GM03348 (cell line): Measurements from ENCODE around the gene CMIP.
A peak's percentile ranks its signal among the peaks of the same experiment; 100 is the strongest.

Experiments
- DNase-seq: peaks from one replicate; pipeline ENCODE4 v3.0.0; 2012; ENCODE audit warnings: low spot score

Gene CMIP

GRCh38 chr16:81624760-81625543 lies 180.3 kb downstream of the CMIP start:
- DNase-seq, result peak; percentile 54

- peak; percentile 71 for DNase-seq
Measured at GRCh38 chr16:81625544-81626153, 181.0 kb downstream of the CMIP start.

- DNase-seq, result no peak
Measured at GRCh38 chr16:81626181-81626674, 181.6 kb downstream of the CMIP start.

DNA sequence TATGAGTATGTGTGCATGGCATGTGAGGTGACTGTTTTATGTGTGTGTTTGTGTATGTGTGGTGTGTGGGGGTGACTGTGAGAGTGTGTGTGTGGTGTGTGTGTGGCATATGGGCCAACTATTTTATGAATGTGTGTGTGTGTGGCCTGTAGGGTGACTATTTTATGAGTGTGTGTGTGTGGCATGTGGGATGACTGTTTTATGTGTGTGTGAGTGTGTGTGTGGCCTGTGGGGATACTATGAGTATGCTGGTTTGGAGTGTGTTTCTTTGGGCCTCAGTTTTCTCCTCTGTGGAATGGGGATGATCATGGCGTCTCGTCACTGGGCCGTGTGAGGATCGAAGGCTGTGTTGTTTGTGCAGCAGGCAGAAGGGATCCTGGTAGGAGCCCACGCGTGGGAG lies 182.4 kb downstream of the CMIP start:
- DNase-seq, result no peak

DNA sequence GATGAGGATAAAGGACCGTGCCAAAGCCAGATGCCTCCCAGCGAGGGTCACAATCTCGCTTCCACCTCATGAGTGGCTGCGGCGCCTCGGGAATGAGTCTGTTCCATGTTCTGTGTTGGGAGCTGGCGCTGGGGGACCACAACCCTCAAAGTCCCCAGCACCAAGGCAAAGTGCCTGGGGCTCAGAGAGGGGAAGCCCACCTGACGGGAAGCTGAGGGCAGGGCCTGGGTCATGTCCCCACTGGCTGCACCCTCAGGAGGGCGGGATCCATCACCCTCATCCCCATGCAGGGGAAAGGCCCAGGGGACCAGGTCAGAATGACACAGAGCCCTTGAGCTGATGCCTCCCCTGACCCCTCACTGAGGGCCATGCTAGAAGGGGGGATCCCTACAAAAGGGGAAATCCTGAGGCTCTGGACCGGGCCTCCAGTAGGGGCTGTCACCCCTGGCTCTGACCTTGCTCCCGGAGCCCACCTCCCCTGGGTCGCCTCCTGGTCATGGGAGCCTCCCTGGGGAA lies 183.2 kb downstream of the CMIP start:
- no peak for DNase-seq

DNA sequence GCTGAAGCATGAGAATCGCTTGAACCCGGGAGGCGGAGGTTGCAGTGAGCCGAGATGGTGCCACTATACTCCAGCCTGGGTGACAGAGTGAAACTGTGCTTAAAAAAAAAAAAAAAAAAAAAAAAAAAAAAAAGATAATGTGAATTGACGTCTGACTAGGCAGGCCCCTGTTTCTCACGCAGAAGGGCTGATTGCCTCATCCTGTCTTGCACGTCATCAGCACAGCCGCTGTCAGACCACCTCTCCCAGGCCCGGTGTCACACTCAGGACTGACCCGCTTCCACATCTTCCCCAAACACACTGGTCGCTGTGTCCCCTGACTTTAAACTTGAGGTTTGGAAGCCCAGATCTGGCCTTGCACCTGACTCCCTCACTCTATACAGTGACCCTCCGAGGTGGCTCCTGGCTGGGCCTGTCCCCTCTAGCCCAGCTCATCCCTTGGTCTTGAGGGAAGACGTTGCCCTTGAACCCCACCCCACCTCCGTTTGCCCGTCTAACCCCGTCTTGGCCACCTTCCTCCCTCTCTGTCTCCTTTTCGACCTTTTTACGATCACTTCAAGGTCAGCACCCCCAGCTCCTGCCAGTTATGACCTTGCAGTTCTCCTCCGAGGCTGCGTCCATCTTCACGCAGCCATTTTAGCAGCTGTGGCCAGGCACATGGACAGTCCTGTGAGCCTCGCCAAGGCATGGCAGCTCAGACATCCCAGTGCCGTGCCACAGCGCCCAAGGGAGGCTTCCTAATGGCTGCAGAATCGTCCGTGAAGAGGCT lies 184.6 kb downstream of the CMIP start:
- DNase-seq, result no peak

DNA sequence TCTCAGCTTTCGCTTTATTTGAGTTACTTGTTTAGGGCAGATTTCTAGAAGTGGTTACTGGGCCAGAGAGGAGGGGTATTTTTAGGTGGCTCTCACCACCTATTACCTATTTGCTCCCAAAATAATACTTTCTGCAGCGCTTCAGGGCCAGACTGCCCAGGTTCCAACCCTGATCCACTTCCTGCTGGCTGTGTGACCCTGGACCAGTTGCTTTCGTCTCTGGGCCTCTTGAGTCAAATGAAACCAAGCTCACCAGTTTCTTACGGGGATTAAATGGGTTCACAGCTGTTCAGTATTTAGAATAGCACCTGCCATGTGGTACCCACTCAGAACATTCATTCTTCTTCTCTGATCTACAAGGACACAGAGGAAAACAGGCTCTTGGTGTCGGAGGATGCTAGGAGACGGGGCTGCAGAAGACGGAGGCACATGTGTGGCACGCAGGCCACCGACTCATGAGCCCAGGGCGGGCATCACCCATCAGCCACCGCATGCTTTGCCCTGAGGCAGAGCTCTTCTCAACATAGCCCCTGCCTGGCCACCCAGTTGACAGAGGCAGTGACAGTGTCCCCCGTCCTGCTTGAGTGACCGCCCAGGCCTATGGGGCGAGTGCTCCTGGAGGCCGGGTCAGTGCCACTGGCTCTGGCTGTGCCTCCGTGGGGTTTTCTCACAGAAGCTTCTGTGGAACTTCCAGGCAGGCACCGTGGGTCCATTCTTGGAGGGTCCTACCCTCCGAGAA lies 185.5 kb downstream of the CMIP start:
- DNase-seq, result no peak

GRCh38 chr16:81630635-81631031 lies 186.0 kb downstream of the CMIP start:
- DNase-seq, result no peak

GRCh38 chr16:81632392-81633146 lies 188.0 kb downstream of the CMIP start:
- DNase-seq, result peak; percentile 26

GRCh38 chr16:81633147-81633619 lies 188.6 kb downstream of the CMIP start:
- DNase-seq, result no peak

- no peak for DNase-seq
Measured at GRCh38 chr16:81633680-81634379, 189.2 kb downstream of the CMIP start.

DNA sequence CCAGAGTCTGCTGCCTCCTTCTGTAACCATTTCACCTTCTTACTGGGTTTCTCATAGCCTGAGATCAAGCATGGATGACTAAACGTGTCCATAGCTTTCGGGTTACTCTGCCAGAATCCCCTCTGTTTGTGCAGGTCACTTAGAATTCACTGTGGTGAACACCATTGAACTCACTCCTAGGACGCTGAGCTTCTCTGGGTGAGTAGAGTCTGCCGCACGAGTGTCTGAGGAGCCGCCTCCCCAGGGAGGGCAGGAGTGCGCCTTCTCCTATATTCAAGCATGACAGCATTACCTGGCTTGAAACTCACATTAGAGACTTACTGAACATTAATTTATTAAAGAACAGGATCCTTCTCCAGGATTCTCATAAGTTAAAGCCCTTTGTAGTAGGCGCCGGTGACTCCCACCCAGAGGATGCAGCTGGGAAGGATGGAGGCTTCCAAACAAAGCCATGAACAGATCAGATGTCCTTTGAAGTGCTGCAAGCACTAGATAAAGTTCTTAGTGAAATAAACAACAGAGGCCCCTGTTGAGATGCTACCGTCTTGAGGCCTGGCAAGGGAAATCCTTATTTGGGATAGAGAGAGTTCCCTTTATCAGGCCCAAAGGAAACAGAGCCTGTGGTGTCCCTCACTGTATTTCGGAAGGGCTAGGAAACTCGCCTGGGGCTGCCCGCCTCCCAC lies 189.9 kb downstream of the CMIP start:
- no peak for DNase-seq

DNA sequence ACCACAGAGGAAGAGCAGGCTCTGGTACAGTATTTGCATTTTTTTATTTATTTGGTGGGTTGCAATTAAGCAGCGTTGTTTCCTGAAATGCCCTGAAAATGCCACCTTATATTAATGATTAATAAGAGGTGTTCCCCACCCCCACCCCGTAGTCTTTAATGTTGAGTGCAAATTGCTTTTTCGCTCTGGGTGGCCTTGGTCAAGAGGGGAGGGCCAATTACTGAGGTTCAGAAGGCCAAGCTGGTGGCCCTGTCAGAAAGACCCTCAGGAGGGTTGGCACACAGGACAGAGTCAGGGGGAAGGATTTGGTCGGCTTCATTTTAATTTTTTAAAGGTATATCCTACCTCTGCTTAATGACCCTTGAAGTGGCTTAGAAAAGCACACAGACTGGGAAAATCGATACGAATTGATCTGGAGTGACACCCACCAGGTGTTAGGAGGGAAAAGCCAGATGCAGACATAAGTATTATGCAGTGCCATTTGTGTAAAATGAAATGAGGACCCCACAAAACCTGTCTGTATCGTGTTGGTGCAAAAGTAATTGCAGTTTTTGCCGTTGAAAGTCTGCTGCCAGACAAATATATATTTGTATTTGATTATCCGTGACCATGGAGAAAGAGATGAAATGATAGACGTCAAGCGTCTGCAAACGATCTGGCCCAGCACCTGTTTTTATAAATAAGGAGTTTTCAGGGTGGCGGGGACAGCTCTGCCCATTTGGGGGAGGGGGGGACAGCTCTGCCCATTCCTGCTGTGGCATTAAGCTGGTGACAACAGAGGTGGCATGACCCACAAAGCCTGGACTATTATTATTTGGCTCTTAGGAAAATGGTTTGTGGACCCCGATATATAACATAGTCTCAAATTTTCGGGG lies 190.7 kb downstream of the CMIP start:
- no peak for DNase-seq

GRCh38 chr16:81636298-81636993 lies 191.8 kb downstream of the CMIP start:
- no peak for DNase-seq

GRCh38 chr16:81637336-81638235 lies 193.0 kb downstream of the CMIP start:
- no peak for DNase-seq

DNA sequence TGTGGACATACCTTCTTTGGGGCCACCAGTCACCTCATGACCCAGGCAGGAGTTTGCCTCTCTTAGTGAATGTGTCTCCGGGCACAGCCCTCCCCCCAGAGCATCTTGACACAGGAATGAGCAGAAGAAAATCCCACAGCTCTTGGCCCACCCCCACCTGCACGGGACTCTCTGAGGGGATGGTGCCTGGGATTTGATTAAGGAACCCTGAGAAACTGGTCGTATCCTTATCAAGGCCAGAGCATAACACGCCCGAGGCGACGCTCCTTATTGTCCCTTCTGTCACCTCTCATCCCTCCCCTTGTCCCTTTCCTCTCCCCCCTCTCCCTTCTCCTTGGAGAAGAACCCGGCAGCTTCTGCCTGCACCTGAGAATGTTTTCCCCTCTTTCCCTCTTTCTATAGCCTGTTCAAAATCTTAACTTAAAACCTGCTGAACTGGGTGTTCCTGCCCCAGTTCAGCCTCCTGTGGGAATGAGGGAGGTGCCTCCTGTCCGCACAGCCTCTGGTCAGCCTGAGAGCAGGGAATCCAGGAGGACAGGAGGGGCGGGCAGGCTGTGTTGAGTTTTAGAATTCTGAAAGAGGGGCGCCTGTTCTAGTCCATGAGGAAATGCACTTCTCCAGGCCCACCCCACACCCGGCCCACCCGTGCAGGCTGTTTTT lies 193.8 kb downstream of the CMIP start:
- no peak for DNase-seq

DNA sequence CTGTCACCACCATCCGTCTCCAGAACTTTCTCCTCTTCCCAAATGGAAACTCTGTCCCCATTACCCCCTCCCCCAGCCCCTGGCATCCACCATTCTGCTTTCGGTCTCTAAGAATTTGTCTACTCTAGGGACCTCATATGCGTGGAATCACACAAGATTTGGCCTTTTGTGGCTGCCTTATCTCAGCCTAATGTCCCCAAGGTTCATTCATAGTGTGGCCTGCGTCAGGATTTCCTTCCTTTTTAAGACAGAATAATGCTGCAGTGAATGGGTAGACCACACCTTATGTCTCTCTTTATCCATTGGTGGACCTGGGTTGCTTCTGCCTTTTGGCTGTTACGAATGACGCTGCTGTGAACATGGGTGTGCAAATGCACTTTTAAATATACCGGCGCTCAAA lies 194.7 kb downstream of the CMIP start:
- DNase-seq, result no peak
